COLO829 (cell line): ENCODE measurements around the gene MCM8.
"Not testable (repeated sequence)": the region's sequence is repeated elsewhere in the genome, so short reads cannot be mapped to it uniquely, and the experiment has no call there.

Source experiments
- DNase-seq: peaks from one replicate; pipeline ENCODE4 v3.0.0; 2012; ENCODE audit warnings: low spot score

MCM8 gene

GRCh38 chr20:6006603-6006949 is 56.1 kb downstream of the MCM8 start:
- no peak for DNase-seq

DNA sequence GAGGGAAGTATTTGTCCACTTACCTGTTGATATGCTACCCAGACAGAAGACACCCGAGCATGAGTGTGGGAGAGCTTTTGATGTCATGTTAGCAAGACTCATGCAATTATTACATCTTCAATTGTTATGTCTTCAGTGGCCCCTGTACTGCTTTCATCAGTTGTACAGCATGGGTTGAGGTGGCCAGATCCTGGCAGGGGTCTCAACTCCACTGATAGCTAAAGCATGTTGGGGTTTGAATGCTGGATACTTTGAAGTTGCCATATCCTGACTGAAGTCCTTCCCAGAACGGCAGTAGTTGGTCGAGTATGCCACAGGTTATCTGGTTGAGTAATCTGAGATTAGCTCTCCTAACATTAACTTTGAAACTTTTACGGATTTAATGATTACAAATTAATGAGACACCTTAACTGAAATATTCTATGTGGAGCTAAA is 56.7 kb downstream of the MCM8 start:
- DNase-seq: no peak

GRCh38 chr20:6007529-6008103 is 57.2 kb downstream of the MCM8 start:
- DNase-seq: no peak

- DNase-seq: peak; percentile 78
Measured at GRCh38 chr20:6008254-6008653, 57.8 kb downstream of the MCM8 start.

DNA sequence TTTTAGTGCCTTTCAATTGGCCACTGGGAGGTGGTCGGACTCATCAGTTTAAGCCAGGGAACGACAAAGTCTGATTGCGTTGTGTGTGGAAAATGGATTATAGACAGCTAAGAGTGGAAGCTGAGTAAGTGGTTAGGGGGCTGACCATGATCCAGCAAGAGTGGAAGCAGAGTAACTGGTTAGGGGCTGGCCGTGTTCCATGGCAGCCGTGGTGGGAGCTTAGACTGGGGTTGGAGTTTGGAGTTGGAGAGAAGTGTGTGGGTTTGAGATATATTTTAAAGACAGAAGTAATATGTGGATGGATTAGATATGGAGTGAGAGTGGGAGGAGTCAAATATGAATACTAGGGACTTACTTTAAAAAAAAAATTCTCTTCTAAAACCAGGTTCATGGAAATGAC is 61.7 kb downstream of the MCM8 start:
- DNase-seq: no peak

GRCh38 chr20:6014017-6014416 is 63.6 kb downstream of the MCM8 start:
- no peak for DNase-seq

DNA sequence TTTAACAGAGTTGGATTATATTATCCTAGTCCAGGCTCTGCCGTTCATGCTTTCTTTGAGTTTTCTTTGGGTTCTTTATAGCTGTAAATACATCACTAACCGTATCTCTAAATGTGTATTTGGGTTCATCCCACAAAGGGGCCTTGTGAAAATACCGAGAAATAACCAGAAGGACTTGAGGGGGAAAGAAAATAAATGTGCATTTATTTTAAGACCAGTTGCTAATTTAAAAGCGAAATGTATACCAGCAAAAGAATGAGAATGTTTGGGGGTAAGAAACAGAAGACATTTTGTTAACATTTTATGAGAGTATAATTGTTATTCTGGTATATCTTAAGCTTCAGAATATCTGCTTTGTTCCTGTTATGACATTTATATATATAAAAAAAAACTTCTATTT is 64.5 kb downstream of the MCM8 start:
- DNase-seq: peak; percentile 27

GRCh38 chr20:6017467-6017866 is 67.0 kb downstream of the MCM8 start:
- no peak for DNase-seq

DNA sequence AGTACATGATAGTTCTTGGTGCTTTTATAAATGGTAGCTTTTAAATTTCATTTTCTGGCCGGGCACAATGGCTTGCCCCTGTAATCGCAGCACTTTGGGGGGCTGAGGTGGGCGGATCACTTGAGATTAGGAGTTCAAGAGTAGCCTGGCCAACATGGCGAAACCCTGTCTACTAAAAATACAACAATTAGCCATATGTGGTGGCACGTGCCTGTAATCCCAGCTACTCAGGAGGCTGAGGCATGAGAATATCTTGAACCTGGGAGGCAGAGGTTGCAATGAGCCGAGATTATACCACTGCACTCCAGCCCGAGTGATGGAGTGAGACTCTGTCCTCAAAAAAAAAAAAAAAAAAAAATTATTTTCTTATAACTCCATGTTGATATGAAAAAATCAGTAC is 67.4 kb downstream of the MCM8 start:
- no peak for DNase-seq

- no peak for DNase-seq
Measured at GRCh38 chr20:6024768-6025167, 74.3 kb downstream of the MCM8 start.

- no peak for DNase-seq
Measured at GRCh38 chr20:6026051-6026450, 75.6 kb downstream of the MCM8 start.

- no peak for DNase-seq
Measured at GRCh38 chr20:6028818-6029217, 78.4 kb downstream of the MCM8 start.

GRCh38 chr20:6029538-6029937 is 79.1 kb downstream of the MCM8 start:
- no peak for DNase-seq

DNA sequence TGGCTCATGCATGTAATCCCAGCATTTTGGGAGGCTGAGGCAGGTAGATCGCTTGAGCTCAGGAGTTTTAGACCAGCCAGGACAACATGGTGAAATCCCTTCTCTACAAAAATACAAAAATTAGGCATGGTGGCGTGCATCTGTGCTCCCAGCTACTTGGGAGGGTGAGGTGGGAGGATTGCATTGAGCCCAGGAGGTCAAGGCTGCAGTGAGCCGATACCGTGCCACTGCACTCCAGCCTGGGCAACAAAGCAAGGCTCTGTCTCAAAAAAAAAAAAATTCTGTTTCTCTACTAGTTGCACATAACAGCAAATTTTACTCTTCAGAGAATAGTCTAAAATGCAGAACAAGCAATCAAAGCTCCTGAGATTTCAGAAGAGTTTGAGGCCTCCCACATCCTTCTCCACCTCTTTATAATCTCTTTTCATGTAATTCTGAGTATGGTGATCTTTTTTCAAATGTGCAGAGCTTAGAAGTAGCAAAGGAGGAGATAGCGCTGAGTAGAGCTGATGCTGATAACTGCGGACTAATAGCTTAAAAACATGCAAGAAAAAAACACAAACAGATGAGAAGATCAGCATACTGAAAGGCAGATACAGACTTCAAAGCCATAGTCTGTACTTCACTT is 80.1 kb downstream of the MCM8 start:
- DNase-seq: no peak

DNA sequence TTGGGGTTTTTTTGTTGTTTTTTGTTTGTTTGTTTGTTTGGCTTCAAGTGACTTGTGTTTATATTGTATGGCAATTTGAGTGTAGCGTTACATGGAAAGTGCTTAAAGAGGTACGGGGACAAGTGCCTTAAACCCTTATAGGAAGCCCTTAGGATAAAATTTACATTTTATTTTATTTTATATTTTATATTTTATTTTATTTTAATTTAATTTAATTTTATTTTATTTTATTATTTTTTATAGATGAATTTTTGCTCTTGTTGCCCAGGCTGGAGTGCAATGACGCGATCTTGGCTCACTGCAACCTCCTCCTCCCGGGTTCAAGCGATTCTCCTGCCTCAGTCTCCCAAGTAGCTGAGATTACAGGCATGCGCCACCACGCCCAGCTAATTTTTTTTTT is 82.5 kb downstream of the MCM8 start:
- DNase-seq: not testable (repeated sequence)

DNA sequence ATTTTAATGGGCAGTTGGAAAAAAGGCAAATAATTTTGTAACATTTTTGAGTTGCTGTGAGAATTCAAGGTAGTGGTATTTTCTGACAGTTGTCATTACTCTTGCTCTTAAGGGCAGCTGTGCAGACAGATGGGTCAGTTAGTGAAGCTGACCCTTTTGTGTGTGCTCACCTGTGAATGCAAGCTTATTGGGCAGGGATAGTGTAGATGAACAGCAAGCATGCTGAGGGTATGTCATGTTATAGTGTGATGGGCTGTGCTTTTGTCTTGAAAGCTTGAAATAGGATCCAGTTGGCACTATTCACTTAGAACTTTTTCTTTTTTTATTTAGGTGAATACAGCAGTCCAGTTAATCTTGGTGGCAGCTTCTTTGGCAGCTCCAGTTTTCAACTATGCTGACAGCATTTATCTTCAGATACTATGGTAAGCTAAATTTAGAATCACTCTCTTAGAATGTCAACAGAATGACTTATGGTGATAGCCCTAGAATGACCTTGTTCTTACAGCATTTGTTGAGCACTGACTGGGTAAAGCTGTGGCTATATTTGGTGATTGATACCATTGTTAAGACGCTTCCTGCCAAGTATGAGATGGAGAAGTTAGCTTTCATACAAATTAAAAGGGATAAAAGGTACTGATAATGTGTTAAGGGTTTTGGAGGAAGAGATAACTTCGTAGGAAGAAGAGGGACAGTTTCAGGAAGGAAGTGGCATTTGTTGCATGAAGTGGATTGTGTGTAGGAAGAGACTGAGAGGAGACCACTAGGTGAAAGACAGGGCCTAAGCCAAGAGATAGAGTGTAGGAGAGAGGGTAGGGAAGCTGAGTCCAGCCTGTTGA is 83.9 kb downstream of the MCM8 start:
- DNase-seq: no peak

DNA sequence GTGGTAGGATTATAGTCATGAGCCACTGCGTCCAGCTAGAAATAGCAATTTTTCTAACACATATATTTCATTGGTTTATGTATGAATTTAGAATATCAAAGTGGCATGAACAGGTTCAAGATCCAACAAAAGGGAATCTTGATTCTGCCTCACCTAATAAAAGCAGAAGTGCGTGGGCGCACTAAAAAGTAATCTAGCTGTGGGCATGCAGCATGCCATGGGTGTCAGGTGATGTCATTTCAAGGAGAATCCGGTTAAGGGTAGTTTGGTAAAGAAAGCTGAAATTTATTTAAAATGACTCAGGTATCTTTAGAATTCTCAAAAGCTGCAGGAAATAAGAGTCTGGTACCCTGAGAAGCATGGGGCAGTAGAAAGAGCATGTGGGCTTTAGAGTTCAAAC is 85.8 kb downstream of the MCM8 start:
- no peak for DNase-seq

DNA sequence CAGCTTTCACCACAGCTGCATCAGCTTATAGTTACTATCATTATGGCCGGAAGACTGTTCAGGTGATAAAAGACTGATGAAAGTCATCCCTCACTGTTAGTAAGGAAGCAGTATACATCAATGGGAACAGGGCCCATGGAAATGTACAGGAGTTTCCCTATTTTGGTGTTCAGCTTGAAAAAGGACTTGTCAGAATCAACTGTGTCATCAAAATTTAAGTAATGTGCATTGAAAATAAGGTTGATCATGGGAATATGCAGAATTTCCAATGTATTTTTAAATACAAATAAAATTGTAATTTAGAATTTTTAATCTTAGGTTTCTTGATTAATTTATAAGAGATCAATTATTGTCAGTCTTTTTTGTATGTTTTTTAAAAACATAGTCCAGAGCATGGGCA is 86.6 kb downstream of the MCM8 start:
- DNase-seq: no peak

DNA sequence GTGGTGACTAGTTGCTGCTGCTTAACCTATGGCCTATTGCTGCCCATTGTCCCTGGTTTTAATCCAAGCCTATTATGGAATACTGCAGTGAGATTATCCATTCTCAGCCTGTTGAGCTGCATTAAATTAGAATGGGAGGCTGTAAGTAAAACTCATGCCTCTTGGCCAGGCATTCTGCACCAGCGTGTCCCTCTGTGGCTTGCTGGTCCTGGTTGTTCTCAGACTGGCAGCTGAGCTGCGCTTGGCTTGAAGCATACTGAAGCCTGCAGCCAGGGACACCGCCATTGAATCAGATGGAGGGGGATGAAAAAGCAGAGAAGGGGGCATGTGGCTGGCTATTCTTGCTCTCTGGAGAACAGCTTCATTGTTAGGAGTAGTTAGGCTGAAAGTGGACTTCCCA is 87.8 kb downstream of the MCM8 start:
- DNase-seq: no peak

DNA sequence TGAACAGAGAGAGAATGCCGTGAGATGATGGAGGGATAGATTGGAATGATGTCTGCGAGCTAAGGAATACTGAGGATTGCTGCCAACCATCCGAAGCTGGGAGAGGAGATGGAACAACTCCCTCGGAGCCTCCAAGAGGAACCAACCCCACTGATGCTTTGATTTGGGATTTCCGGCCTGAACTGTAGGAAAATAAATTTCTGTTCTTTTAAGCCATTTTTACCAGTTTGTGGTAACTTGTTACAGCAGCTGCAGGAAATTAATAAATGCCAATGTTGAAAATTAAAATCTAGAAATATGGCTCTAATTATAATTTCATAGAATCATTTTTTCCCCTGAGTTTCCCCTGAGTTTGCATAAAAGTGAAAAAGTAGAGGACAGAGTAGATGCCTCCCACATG is 89.3 kb downstream of the MCM8 start:
- no peak for DNase-seq

- DNase-seq: no peak
Measured at GRCh38 chr20:6040540-6040939, 90.1 kb downstream of the MCM8 start.

- DNase-seq: no peak
Measured at GRCh38 chr20:6040958-6041807, 90.7 kb downstream of the MCM8 start.
